Mesendoderm (in vitro differentiated cells): ENCODE results near the gene CMTM8.

Experiments used
- DNase-seq: peaks from one replicate; pipeline ENCODE4 v3.0.0; 2013
- H2AK5ac ChIP-seq: 2 replicates; pipeline ENCODE4 v1.6.1; 2013; ENCODE audit warnings: low read length, inconsistent platforms
- H2BK120ac ChIP-seq: 2 replicates; pipeline ENCODE4 v1.6.1; 2013; ENCODE audit warnings: low read depth, mild to moderate bottlenecking, low read length, moderate library complexity, mixed read lengths
- H2BK15ac ChIP-seq: replicated peaks from 2 replicates; pipeline ENCODE4 v1.6.1; 2013; ENCODE audit warnings: low read depth, mild to moderate bottlenecking, moderate library complexity
- H2BK5ac ChIP-seq: 2 replicates; pipeline ENCODE4 v1.6.1; 2013; ENCODE audit warnings: low read length, inconsistent platforms
- H3K18ac ChIP-seq: 2 replicates; pipeline ENCODE4 v1.6.1; 2013; ENCODE audit warnings: mild to moderate bottlenecking, low read length, mixed read lengths
- H3K23ac ChIP-seq: one replicate; pipeline ENCODE4 v1.6.1; 2013; ENCODE audit warnings: low read length
- H3K27ac ChIP-seq: 2 replicates; pipeline ENCODE4 v1.5.1; 2013; ENCODE audit warnings: low read depth, mild to moderate bottlenecking, inconsistent platforms, low read length, moderate library complexity
- H3K27me3 ChIP-seq: 2 replicates; pipeline ENCODE4 v1.6.1; 2013; ENCODE audit warnings: low read length, control low read depth, mild to moderate bottlenecking, inconsistent platforms; ENCODE audit not compliant: insufficient read depth, poor library complexity
- H3K36me3 ChIP-seq: 2 replicates; pipeline ENCODE4 v1.6.1; 2013; ENCODE audit warnings: low read length, inconsistent platforms; ENCODE audit not compliant: control insufficient read depth, insufficient read depth
- H3K4ac ChIP-seq: one replicate; pipeline ENCODE4 v1.6.1; 2013; ENCODE audit warnings: low read depth, mild to moderate bottlenecking, low read length, moderate library complexity
- H3K4me1 ChIP-seq: 2 replicates; pipeline ENCODE4 v1.6.1; 2013; ENCODE audit warnings: low read depth, low read length, inconsistent platforms; ENCODE audit not compliant: control insufficient read depth
- H3K4me2 ChIP-seq: 2 replicates; pipeline ENCODE4 v1.6.1; 2013; ENCODE audit warnings: low read length
- H3K4me3 ChIP-seq: 2 replicates; pipeline ENCODE4 v1.5.1; 2013; ENCODE audit warnings: mild to moderate bottlenecking, low read length
- H3K56ac ChIP-seq: one replicate; pipeline ENCODE4 v1.6.1; 2013; ENCODE audit warnings: low read length
- H3K79me1 ChIP-seq: 2 replicates; pipeline ENCODE4 v1.6.1; 2013; ENCODE audit warnings: low read length, inconsistent platforms
- H3K79me2 ChIP-seq: 2 replicates; pipeline ENCODE4 v1.6.1; 2013; ENCODE audit warnings: mild to moderate bottlenecking, low read length; ENCODE audit not compliant: control insufficient read depth, insufficient read depth
- H3K9ac ChIP-seq: 2 replicates; pipeline ENCODE4 v1.6.1; 2013; ENCODE audit warnings: low read length, inconsistent platforms
- H4K5ac ChIP-seq: one replicate; pipeline ENCODE4 v1.6.1; 2013; ENCODE audit warnings: low read length
- H4K8ac ChIP-seq: one replicate; pipeline ENCODE4 v1.6.1; 2013; ENCODE audit warnings: low read depth, mild to moderate bottlenecking, control low read depth, low read length, moderate library complexity
- WGBS: extraction: QIAGEN DNeasy Blood & Tissue Kit; methylation state at CpG from one replicate; pipeline ENCODE4 v1.1.7; 2013; ENCODE audit warnings: low lambda C conversion rate, missing lambda C conversion rate; ENCODE audit not compliant: insufficient coverage; ENCODE audit errors: extremely low coverage; 5-methylcytosine and 5-hydroxymethylcytosine counted together

CMTM8 gene

GRCh38 chr3:32373844-32374243 lies 135.4 kb downstream of the CMTM8 start:
- Histone ChIP-seq H2BK5ac (no peak overlapping the region), H3K4me1 (no peaks in the 10 kb centered on the region), H3K4me2 (no peak overlapping the region), H2BK120ac (no peak overlapping the region), H3K56ac (no peak overlapping the region), H4K8ac (no peak overlapping the region), H3K36me3 (no peaks in the 10 kb centered on the region), H3K27ac (no peak overlapping the region), H3K4ac (no peak overlapping the region), H3K79me1 (no peaks in the 10 kb centered on the region), H2BK15ac (no peak overlapping the region), H3K23ac (no peak overlapping the region), H3K4me3 (no peak overlapping the region), H2AK5ac (no peak overlapping the region), H3K18ac (no peak overlapping the region), H3K9ac (no peak overlapping the region), H3K79me2 (no peaks in the 10 kb centered on the region), H3K27me3 (no peaks in the 10 kb centered on the region), H4K5ac (no peak overlapping the region)
- WGBS: no CpG with 5 or more reads among the region's 5 CpGs
- no peak for DNase-seq

- H2AK5ac ChIP-seq: no peak overlapping the region
- no CpG with 5 or more reads among the region's 12 CpGs for WGBS
- no peak overlapping the region for H3K18ac ChIP-seq
These were observed 136.5 kb downstream of the CMTM8 start for GRCh38 chr3:32374788-32375595.

DNA sequence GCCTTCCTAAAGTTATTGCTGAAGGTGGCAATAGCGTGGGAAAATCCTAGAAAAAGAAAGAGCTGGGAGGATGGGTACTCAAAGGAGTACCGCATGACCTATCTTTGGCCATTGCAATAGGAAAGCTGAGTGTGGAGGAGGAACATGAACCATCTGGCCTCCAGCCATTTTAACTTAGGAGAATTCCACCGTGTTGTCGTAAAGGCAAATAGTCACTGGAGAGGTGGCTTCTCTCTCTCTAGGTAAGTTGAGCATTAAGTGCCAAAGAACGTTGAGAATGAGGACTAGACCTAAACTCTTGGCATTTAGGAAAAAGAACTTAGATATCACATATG lies 137.1 kb downstream of the CMTM8 start:
- no peak overlapping the region for H3K4ac ChIP-seq
- H3K79me2 ChIP-seq: no peaks in the 10 kb centered on the region
- no peak overlapping the region for H2BK15ac ChIP-seq
- H4K8ac ChIP-seq: no peak overlapping the region
- no peak overlapping the region for H3K4me2 ChIP-seq
- no peaks in the 10 kb centered on the region for H3K36me3 ChIP-seq
- DNase-seq: no peak
- H4K5ac ChIP-seq: no peak overlapping the region
- no peak overlapping the region for H2BK5ac ChIP-seq
- no peaks in the 10 kb centered on the region for H3K4me1 ChIP-seq
- H3K4me3 ChIP-seq: no peak overlapping the region
- H3K27ac ChIP-seq: no peak overlapping the region
- H3K56ac ChIP-seq: no peak overlapping the region
- H2BK120ac ChIP-seq: no peak overlapping the region
- no peak overlapping the region for H2AK5ac ChIP-seq
- no peak overlapping the region for H3K23ac ChIP-seq
- no peaks in the 10 kb centered on the region for H3K79me1 ChIP-seq
- WGBS: no CpG with 5 or more reads among the region's 5 CpGs
- H3K9ac ChIP-seq: no peak overlapping the region
- no peak overlapping the region for H3K18ac ChIP-seq
- H3K27me3 ChIP-seq: no peaks in the 10 kb centered on the region

More at GRCh38 chr3:32374788-32375595, 136.5 kb downstream of the CMTM8 start:
- no peaks in the 10 kb centered on the region for H3K27me3 ChIP-seq
- no peaks in the 10 kb centered on the region for H3K79me1 ChIP-seq
- no peak overlapping the region for H3K27ac ChIP-seq
- H4K5ac ChIP-seq: no peak overlapping the region
- H3K23ac ChIP-seq: no peak overlapping the region
- no peak overlapping the region for H3K9ac ChIP-seq
- H4K8ac ChIP-seq: no peak overlapping the region
- no peak overlapping the region for H3K56ac ChIP-seq
- DNase-seq: peak; percentile 91
- no peaks in the 10 kb centered on the region for H3K36me3 ChIP-seq
- H2BK120ac ChIP-seq: no peak overlapping the region
- no peaks in the 10 kb centered on the region for H3K4me1 ChIP-seq
- no peaks in the 10 kb centered on the region for H3K79me2 ChIP-seq
- H2BK5ac ChIP-seq: no peak overlapping the region
- no peak overlapping the region for H3K4me3 ChIP-seq
- H2BK15ac ChIP-seq: no peak overlapping the region
- H3K4me2 ChIP-seq: no peak overlapping the region
- no peak overlapping the region for H3K4ac ChIP-seq

DNA sequence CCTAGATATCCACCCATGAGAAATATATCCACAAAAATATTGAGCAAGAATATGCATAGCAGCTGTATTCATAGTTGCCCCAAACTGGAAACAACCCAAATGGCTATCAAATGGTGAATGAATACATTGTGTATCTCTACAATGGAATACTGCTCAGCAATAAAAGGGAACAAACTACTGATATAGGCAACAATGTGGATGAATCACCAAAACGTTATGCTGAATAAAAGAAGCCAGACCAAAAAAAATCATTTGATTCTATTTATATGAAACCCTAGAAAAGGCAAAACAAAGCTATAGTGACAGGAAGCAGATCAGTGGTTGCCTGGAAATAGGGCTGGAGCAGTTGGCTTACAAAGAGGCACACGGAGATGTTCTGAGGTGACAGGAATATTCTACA lies 137.6 kb downstream of the CMTM8 start:
- Histone ChIP-seq H2BK5ac (no peak overlapping the region), H2BK15ac (no peak overlapping the region), H3K79me1 (no peaks in the 10 kb centered on the region), H2BK120ac (no peak overlapping the region), H3K9ac (no peak overlapping the region), H3K4me2 (no peak overlapping the region), H2AK5ac (no peak overlapping the region), H4K8ac (no peak overlapping the region), H3K56ac (no peak overlapping the region), H3K4ac (no peak overlapping the region), H3K36me3 (no peaks in the 10 kb centered on the region), H4K5ac (no peak overlapping the region), H3K23ac (no peak overlapping the region), H3K4me1 (no peaks in the 10 kb centered on the region), H3K27ac (no peak overlapping the region), H3K18ac (no peak overlapping the region), H3K27me3 (no peaks in the 10 kb centered on the region), H3K79me2 (no peaks in the 10 kb centered on the region), H3K4me3 (no peak overlapping the region)
- DNase-seq: no peak
- no CpG with 5 or more reads among the region's 2 CpGs for WGBS

GRCh38 chr3:32379831-32380500 lies 141.5 kb downstream of the CMTM8 start:
- Histone ChIP-seq H3K23ac (no peak overlapping the region), H3K4me3 (no peak overlapping the region), H3K18ac (no peak overlapping the region), H3K4me1 (no peaks in the 10 kb centered on the region), H3K36me3 (no peaks in the 10 kb centered on the region), H3K4ac (no peak overlapping the region), H4K5ac (no peak overlapping the region), H3K79me1 (no peaks in the 10 kb centered on the region), H4K8ac (no peak overlapping the region), H2AK5ac (no peak overlapping the region), H3K27ac (no peak overlapping the region), H2BK5ac (no peak overlapping the region), H3K79me2 (no peaks in the 10 kb centered on the region), H3K4me2 (no peak overlapping the region), H3K9ac (no peak overlapping the region), H3K27me3 (no peaks in the 10 kb centered on the region), H3K56ac (no peak overlapping the region), H2BK120ac (no peak overlapping the region), H2BK15ac (no peak overlapping the region)
- no CpG with 5 or more reads among the region's 10 CpGs for WGBS
- DNase-seq: no peak
